GM21390 (cell line): ENCODE data around the gene CACNB2.
"Not testable (repeated sequence)": the region's sequence is repeated elsewhere in the genome, so short reads cannot be mapped to it uniquely, and the experiment has no call there.

ENCODE experiments used
- ATAC-seq: cut with Tn5 transposase; IDR thresholded peaks from one replicate; pipeline ENCODE4 v1.9.1; 2021; ENCODE audit not compliant: unreplicated experiment

CACNB2 gene

GRCh38 chr10:18196806-18197550 lies 56.8 kb downstream of the CACNB2 start:
- no peak for ATAC-seq

DNA sequence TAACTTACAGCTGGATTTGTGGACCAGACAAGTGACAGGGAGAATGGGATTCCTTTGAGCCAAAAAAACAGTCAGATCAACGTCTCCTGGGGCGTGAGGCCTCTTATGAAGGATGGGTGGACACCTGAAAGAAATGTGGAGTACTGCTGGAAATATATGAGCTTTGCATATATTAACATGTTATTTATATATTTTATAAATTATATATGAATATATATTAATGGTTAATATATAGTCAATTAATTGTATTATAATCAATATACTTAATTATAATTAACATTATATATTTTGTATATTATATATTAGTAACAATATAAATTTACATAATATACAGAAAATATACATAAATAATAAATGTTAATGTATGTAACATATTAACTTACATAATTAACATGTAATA lies 57.5 kb downstream of the CACNB2 start:
- no peak for ATAC-seq

- ATAC-seq: no peak
Measured at GRCh38 chr10:18201877-18202276, 61.7 kb downstream of the CACNB2 start.

DNA sequence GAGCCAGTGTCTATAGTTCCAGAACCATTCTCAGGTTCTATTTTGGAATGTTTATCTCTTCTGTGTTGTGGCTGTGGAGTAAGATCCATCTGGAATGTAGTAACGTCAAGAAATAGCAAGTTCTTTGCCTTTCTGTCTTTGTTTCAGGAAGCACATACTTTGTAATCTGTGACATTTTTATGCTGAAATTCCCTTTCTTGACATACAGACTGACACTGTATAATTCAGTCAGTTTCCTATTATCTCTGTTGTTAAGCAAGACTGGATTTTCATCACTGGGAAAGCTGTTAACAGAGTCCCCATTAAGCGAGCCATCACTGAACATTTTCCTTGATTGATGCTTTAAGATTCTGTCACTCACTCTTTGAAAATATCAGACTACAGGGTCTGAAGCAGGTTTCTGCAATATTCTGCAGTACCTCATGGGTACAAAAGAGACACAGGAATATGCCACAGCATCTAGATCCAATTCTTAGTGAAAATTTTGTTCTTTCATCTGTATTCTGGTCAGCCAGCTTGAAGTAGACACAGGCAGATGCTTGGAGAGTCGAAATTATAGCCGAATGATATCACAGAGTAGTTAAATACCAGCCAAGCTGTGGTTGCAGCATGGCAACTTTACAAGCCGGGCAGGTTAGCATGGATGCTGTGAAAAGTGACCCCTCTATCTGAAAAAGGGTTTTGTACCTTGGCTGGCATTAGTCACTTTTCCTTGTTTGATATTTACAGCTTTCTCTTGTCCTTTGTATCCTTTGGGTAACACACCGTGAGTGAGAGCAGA lies 62.6 kb downstream of the CACNB2 start:
- no peak for ATAC-seq

DNA sequence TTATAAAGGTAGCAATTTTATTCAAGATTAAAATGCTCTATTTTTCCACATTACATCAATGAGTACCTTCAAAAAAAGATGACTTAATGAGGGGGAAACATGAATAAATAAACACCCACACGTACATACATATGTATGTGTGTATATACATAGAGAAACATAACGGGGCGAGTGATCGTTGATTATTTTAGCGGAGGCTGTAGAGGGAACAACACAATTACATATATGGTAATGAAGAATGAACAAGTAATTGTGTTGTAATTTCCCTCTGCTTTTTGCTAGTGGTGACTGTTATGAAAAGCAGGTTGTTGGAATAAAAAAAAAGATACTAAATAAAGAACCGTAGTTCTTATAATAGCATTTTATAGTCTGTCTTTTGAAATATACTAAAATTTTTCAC lies 63.2 kb downstream of the CACNB2 start:
- ATAC-seq: no peak

DNA sequence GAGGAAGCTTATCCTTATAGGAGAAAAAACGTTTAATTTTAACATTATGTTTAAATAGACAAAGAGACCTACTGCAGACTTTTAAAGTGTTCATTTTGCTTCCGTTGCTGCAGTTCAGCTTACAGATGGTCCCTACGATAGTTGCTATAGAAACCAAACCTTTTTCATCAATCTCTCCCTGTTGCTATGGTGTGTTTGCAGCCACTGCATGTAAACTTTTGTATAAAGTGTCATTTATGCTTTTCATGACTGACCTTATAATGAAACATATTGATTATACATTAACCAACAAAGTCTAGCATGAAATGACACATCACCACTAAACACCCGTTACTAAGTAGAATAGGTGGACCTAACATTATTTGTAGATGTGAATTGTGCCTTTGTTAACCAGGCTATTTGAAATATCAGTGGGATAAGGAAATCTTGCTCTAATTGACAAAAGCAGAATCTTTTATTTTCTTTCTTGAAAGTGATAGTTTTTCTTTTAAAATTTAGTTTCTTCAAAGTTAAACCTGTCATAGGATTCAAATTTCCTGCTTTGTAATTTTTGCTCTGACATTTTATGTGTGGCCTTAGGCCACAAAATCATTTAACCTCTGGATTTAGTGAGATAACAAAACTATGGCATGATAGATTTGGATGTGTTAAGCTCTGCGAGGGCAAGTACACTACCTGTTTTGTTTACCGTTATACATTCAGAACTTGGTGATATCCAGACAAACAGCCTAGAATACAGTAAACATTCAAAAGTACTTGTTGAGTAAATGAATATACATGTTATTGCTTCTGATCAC lies 64.0 kb downstream of the CACNB2 start:
- no peak for ATAC-seq

GRCh38 chr10:18205098-18205834 lies 65.0 kb downstream of the CACNB2 start:
- ATAC-seq: no peak

DNA sequence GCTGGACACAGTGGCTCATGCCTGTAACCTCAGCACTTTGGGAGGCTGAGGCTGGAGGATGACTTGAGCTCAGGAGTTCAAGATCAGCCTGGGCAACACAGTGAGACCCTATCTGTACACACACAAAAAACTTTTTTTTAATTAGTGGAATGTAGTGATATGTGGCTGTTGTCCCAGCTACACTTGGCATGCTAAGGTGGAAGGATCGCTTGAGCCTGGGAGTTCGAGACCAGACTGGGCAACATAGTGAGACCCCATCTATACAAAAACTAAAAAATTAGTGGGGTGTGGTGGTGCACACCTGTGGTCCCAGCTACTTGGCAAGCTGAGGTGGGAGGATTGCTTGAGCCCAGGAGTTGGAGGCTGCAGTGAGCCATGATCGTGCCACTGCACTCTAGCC lies 68.0 kb downstream of the CACNB2 start:
- not testable (repeated sequence) for ATAC-seq

DNA sequence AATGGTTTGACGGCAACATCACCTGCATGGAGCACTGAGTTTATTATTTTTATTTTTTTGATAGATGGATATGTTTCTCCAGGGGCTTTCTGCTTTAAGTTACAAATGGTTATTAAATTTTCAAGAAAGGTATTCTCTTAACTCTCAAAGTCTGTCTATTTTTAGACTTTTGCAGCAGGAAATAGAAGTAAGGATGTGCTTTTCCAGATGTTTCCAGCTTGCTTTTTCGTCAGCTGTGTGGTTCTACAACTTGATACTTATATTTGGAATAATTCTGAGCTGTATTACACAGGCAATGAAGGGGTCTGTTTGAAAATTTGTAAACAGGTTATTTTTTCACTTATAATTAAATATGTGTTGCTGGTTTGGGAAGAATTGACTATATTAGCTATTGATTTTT lies 69.0 kb downstream of the CACNB2 start:
- ATAC-seq: no peak

DNA sequence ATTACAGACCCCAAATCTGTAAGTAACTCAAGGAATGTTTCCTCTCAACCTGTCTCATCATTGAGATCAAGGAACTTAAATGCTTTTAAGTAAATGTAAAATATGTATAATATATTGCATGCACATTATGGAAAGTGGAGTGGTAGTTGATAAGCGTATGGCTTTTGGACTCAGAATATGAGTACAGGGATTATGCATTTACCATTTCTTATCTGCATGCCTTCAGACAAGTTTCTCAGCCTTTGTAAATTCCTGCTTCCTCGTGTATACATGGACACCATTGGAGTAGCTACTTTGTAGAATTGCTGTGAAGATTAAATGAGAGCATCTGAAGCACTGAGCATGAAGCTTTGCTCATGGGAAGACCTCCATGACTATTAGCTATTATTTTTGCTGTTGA lies 70.5 kb downstream of the CACNB2 start:
- ATAC-seq: no peak

DNA sequence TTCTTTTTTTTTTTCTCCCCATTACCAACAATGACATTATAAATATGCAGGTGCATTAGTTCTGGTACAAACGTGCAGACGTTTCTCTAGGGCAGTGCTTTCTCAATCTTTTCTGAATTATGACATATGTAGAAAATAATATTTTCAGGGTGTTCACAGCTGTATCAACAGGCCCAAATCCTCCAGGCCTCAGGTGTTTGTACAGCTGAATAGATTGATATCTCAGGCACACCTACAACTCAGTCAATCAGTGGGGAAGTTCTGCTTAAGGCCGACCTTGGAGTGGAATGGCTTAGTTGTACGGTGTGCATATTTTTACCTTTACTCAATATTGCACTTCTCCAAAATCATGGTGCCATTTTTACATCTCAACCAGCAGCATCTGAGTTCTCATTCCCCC lies 71.6 kb downstream of the CACNB2 start:
- no peak for ATAC-seq

GRCh38 chr10:18213271-18213670 lies 73.0 kb downstream of the CACNB2 start:
- ATAC-seq: no peak

DNA sequence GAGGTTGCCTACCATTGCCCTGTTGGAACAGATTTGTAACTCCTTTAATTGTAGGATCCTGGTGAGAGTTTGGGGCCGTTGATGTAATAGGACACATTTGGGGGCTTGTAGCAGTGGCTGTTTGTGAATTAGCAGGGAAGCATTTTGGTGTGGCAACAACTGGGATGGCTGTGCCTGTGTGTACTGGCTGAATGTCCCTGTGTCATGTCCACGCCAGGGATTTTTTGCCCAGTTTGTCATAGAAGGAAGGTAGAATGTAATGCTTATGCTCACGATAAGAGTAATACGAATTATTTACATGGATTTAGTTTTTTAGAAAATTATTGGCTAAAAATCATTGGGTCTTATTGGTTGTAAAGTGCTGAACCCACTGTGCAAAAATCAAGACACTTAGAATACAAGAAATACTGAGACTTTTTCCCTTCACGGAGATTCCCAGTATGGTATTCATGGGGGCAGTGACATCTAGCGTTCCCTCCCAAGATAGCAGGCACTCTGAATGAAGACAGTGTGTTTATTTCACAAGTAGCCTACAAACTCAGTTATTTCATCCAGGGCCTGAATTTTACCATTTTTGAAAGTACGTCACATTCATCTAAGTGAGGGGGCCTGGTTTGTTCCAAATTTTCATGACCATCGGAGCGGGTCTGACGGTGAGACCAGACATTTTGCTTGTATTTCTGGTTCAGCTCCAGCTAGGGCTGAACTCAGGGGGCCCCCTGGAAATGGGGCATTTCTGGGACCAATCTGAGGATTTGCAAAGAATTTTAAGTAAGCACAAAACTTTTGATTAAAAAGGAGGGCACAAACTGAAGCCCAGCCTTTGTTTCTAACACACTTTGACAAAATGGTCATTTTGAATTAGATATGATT lies 74.7 kb downstream of the CACNB2 start:
- ATAC-seq: peak; percentile 64

- no peak for ATAC-seq
Measured at GRCh38 chr10:18216482-18216881, 76.3 kb downstream of the CACNB2 start.

GRCh38 chr10:18217577-18217976 lies 77.4 kb downstream of the CACNB2 start:
- ATAC-seq: no peak

GRCh38 chr10:18219146-18219545 lies 78.9 kb downstream of the CACNB2 start:
- ATAC-seq: no peak

GRCh38 chr10:18221123-18221522 lies 80.9 kb downstream of the CACNB2 start:
- ATAC-seq: no peak

- ATAC-seq: no peak
Measured at GRCh38 chr10:18221882-18222281, 81.7 kb downstream of the CACNB2 start.

- ATAC-seq: no peak
Measured at GRCh38 chr10:18222866-18223265, 82.6 kb downstream of the CACNB2 start.

GRCh38 chr10:18223898-18224297 lies 83.7 kb downstream of the CACNB2 start:
- ATAC-seq: no peak
